ENCODE data around the gene FGF7. TPM values are rescaled to one million over a fixed set of nuclear protein-coding genes. Genes with fewer than 3 reads are reported as not detected.

The FGF7 gene
- total RNA-seq, 1 experiment from 2014 or later: not detected

GRCh38 chr15:49521802-49522201 is 98.8 kb downstream of the FGF7 start:
- Histone ChIP-seq H2BK15ac (ENCODE audit: low read depth, low read length) (no peak overlapping the region), H3K27ac (ENCODE audit: insufficient read length, low read depth, low read length) (no peak overlapping the region), H3K4ac (ENCODE audit: low read depth, low read length) (no peak overlapping the region), H2BK20ac (ENCODE audit: low read depth, low read length, poor library complexity, severe bottlenecking) (no peak overlapping the region), H3K14ac (ENCODE audit: insufficient read depth, low read length) (no peak overlapping the region), H2BK12ac (ENCODE audit: insufficient read length, low read depth, low read length) (no peak overlapping the region), H2AFZ (ENCODE audit: low read length) (no peak overlapping the region), H3K9me3 (ENCODE audit: control insufficient read depth, low read depth, low read length) (no peaks in the 10 kb centered on the region), H3K4me2 (ENCODE audit: insufficient read depth, insufficient read length, low read length) (no peak overlapping the region), H2BK5ac (ENCODE audit: insufficient read length, low read length) (no peak overlapping the region), H4K8ac (replicated peaks; ENCODE audit: insufficient read length, low read depth, low read length) (no peak overlapping the region), H4K5ac (ENCODE audit: insufficient read length, low read depth, low read length) (no peak overlapping the region), H3K9ac (ENCODE audit: extremely low read depth, insufficient read length, low read length) (no peak overlapping the region), H4K91ac (ENCODE audit: insufficient read length, low read depth, low read length) (no peak overlapping the region), H3K79me2 (ENCODE audit: insufficient read depth, low read length) (no peaks in the 10 kb centered on the region), H3K23me2 (ENCODE audit: insufficient read length, low read depth, low read length, poor library complexity, severe bottlenecking) (no peaks in the 10 kb centered on the region), H3K23ac (ENCODE audit: insufficient read length, low read depth, low read length) (no peak overlapping the region), H3K4me1 (ENCODE audit: insufficient read depth, low read length) (no peaks in the 10 kb centered on the region), H3K27me3 (ENCODE audit: insufficient read depth, low read length) (no peaks in the 10 kb centered on the region), H3K18ac (ENCODE audit: insufficient read length, low read depth, low read length) (no peak overlapping the region), H2AK5ac (ENCODE audit: insufficient read length, low read length) (no peak overlapping the region), H3K56ac (ENCODE audit: insufficient read length, low read depth, low read length) (no peak overlapping the region), H3K79me1 (ENCODE audit: insufficient read depth, low read depth, low read length, poor library complexity, severe bottlenecking) (no peaks in the 10 kb centered on the region), H2BK120ac (ENCODE audit: low read depth, low read length, poor library complexity, severe bottlenecking) (no peak overlapping the region), H3T11ph (ENCODE audit: low read length) (no peak overlapping the region), H4K20me1 (ENCODE audit: control insufficient read depth, insufficient read depth, insufficient read length) (no peaks in the 10 kb centered on the region)
- H3K9me3 Mint-ChIP-seq: peaks cover 34 to 35% of the 10 kb centered on the region in 2 experiments
- WGBS (ENCODE audit: extremely low coverage, insufficient read length, low lambda C conversion rate): no CpG with 5 or more reads among the region's 3 CpGs
- peaks cover 4 to 35% (median 7%) of the 10 kb centered on the region in 3 experiments for H3K36me3 Mint-ChIP-seq (ENCODE audit: insufficient read depth in 1 of 3, low read depth in 3 of 3)
- H3K27ac Mint-ChIP-seq: no peak overlapping the region
- no peaks in the 10 kb centered on the region for H3K27me3 Mint-ChIP-seq (ENCODE audit: low read depth)
- no peak overlapping the region for H3K4me3 Mint-ChIP-seq
- H3K4me1 Mint-ChIP-seq: no peaks in the 10 kb centered on the region
- TF ChIP-seq CTCF (conservative IDR thresholded peaks at IDR 0.05): peak; percentile 35; the same call in 2 of the 3 replicates
- no peak for DNase-seq
